Central memory CD8-positive, alpha-beta T cell (primary cell): ENCODE results near the gene BDH2.

ENCODE experiments used
- ATAC-seq: fragments of 150-1000 bp; cut with Tn5 transposase; replicated peaks from 2 replicates; pipeline ENCODE4 v1.10.0; 2022; ENCODE audit warnings: mild to moderate bottlenecking, moderate FRiP score, moderate number of reproducible peaks; ENCODE audit not compliant: poor library complexity, severe bottlenecking; ENCODE audit errors: extremely low read depth
- DNase-seq, 2 donors: peaks; one replicate each; pipeline ENCODE4 v3.0.0; 2021; ENCODE audit warnings: low spot score in 2 of 2
- H3K27ac Mint-ChIP-seq: one replicate; pipeline ENCODE4 v1.8.0; 2022; ENCODE audit warnings: low read depth, mild to moderate bottlenecking, moderate library complexity, mixed read lengths
- H3K27me3 Mint-ChIP-seq: one replicate; pipeline ENCODE4 v1.8.0; 2022; ENCODE audit warnings: mixed read lengths
- H3K36me3 Mint-ChIP-seq: one replicate; pipeline ENCODE4 v1.8.0; 2022; ENCODE audit warnings: mild to moderate bottlenecking, moderate library complexity, mixed read lengths; ENCODE audit not compliant: insufficient read depth
- H3K4me1 Mint-ChIP-seq: one replicate; pipeline ENCODE4 v1.8.0; 2022; ENCODE audit warnings: mixed read lengths
- H3K4me3 Mint-ChIP-seq: one replicate; pipeline ENCODE4 v1.8.0; 2022; ENCODE audit warnings: mild to moderate bottlenecking, moderate library complexity, mixed read lengths
- H3K9me3 Mint-ChIP-seq: one replicate; pipeline ENCODE4 v1.8.0; 2022; ENCODE audit warnings: mixed read lengths

BDH2 gene

DNA sequence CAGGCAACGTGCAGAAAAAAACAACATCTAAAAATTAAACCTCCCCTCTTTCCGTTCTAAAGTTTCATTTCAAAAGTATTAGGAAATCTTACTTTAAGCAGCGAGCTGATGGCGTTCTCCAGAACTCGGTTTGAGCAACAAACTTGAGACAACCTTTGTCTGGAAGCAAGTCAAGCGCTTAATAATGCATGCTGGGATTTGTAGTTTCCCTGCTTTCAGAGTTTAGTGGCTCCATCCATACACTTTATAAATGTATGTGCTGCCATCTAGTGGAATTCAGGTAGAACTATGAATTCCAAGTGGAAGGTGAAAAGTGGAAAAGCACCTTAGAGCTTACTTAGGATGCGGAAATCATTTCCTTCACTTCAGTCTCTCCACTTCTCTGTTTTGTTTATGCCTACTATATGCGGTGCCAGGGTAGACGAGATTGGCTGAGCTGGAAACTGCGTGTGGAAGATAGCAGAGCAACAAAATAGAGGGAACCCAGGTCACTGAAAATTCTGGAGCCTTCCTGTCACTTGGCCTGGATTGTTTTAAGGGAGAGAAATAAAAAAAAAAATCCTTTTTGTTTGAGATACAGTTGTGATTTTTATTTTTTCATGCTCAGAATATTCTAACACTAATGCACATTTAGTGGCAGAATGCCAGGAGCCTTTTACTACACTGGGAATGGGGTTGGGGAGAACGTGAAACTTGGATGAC lies at the start of gene BDH2:
Gene BDH2 (minus strand): TSS at position 144 of the 702 bp plus-strand sequence. CDS start 3,580 bp downstream, outside the sequence.
- Mint-ChIP-seq H3K4me3 (peak within 1 kb of the TSS; percentile 88), H3K27me3 (no peaks in the 10 kb centered on the region), H3K27ac (peak within 1 kb of the TSS; percentile 88), H3K9me3 (no peaks in the 10 kb centered on the region), H3K36me3 (peaks cover 2% of the 10 kb centered on the region), H3K4me1 (peaks cover 29% of the 10 kb centered on the region)
- DNase-seq (peak in 1 of 2 donors; percentile 45), ATAC-seq (peak; percentile 99)

DNA sequence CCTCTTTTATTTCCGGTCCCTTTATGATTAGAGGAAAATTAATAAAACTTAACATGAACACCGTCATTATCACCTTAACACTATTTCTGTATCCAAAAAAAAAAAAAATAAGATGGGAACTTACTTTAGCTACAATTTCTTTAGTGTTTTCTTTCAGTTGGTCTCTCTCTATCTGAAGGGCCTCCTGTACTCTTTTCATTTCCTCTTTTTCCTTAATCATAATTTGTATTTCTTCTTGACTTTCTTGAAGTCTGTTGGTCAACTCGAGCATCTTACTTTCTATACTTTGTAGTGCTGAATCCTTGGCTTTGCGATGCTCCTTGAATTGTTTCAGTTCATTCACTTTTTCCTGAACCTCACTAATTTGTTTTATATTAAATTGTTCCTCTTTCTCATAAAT lies 45.3 kb upstream of the BDH2 start:
- Mint-ChIP-seq H3K9me3 (no peaks in the 10 kb centered on the region), H3K4me1 (no peaks in the 10 kb centered on the region), H3K36me3 (peaks cover 2% of the 10 kb centered on the region), H3K4me3 (no peak overlapping the region), H3K27me3 (no peaks in the 10 kb centered on the region), H3K27ac (no peak overlapping the region)
- ATAC-seq (no peak), DNase-seq (no peak)

DNA sequence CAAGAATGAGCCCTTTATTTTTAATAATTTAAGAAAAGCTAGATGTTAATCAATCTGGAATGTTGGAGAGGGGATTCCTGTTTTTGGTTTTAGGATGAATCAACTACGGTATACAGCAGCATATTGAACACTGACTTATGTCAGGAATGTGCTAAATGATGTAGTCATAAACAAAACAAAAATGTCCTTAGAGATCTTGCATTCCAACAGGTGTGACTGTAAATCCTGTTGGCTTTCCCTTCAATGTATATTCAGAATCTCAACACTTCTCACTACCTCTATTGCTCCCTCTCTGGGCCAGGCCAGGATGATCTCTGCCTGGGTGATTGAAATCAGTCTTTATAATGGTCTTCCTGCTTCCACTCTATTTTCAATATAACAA lies 37.8 kb upstream of the BDH2 start:
- no peaks in the 10 kb centered on the region for H3K9me3 Mint-ChIP-seq
- no peaks in the 10 kb centered on the region for H3K36me3 Mint-ChIP-seq
- ATAC-seq (no peak), DNase-seq (no peak)
- no peak overlapping the region for H3K27ac Mint-ChIP-seq
- no peaks in the 10 kb centered on the region for H3K27me3 Mint-ChIP-seq
- no peak overlapping the region for H3K4me3 Mint-ChIP-seq
- no peaks in the 10 kb centered on the region for H3K4me1 Mint-ChIP-seq

DNA sequence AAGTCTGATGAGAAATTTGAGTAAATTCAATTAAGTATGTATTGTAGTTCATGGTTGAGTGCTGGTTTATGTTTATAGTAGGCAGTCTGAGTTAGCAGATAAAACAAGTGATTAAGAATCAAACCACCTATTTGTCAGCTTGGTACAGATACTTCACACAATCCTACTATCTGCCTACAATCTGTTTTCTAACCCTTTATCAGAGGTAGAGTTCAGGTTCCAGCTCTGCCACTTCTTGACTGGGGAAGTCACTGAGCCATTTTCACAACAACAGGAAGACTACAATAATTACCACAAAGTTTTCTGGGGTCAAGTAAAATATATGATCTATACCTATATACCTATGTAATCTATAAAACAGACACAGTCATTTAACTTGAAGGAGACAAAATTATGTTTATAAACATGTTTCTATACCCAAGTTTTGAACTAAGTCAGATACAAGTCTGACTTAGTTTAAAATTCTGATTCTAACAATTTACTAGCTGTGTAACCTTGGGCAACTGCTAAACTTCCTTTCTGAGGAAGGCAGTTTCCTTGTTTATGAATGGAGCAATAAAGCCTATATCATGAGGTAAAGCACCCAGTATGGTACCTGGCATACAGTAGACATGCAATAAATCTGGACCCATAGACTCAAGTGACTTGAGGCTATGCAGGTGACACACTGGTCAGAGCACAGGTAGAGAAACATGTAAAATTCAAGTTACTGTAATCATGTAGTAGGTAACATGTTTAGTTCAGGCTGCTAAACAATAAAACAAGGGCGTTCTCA lies 37.2 kb upstream of the BDH2 start:
- Mint-ChIP-seq H3K4me1 (no peaks in the 10 kb centered on the region), H3K27me3 (no peaks in the 10 kb centered on the region), H3K4me3 (no peak overlapping the region), H3K36me3 (no peaks in the 10 kb centered on the region), H3K27ac (no peak overlapping the region), H3K9me3 (no peaks in the 10 kb centered on the region)
- ATAC-seq (no peak), DNase-seq (no peak)

DNA sequence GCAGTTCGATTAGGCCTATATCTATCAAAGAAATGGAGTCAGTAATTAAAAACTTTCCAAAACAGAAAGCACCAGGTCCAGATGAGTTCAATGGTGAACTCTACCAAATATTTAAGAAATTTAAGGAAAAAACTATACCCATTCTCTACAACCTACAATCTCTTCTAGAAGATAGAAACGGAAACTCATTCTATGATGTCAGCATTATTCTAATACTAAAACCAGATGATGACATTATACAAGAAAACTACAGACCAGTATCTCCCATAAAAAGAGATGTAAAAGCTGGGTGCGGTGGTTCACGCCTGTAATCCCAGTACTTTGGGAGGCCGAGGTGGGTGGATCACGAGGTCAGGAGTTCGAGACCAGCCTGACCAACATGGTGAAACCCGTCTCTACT lies 29.5 kb upstream of the BDH2 start:
- Mint-ChIP-seq H3K9me3 (peaks cover 6% of the 10 kb centered on the region), H3K4me3 (no peak overlapping the region), H3K27ac (no peak overlapping the region), H3K27me3 (no peaks in the 10 kb centered on the region), H3K36me3 (peaks cover 4% of the 10 kb centered on the region), H3K4me1 (no peaks in the 10 kb centered on the region)
- ATAC-seq (no peak), DNase-seq (no peak)

DNA sequence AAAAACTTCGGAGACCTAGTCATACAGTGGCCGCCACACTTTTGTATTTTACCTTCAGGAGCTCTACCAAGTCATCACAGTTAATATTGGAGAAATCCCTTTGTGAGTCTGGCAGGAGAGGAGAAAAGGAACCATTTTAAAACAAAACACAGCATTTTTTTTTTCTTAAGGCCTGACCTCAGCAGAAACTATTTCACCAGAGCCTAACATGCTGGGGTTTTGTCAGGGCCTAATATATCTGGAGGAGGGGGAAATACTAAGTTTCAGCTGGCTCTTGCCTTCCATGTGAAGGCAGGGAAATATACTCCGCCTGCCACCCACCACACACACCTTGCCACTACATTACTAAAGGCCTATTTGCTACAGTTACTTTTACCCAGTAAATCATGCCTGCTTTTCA lies 26.5 kb upstream of the BDH2 start:
- no peaks in the 10 kb centered on the region for H3K27me3 Mint-ChIP-seq
- ATAC-seq (no peak), DNase-seq (no peak)
- no peak overlapping the region for H3K4me3 Mint-ChIP-seq
- H3K27ac Mint-ChIP-seq = no peak overlapping the region
- no peaks in the 10 kb centered on the region for H3K4me1 Mint-ChIP-seq
- H3K36me3 Mint-ChIP-seq = peaks cover 3% of the 10 kb centered on the region
- peaks cover 6% of the 10 kb centered on the region for H3K9me3 Mint-ChIP-seq

DNA sequence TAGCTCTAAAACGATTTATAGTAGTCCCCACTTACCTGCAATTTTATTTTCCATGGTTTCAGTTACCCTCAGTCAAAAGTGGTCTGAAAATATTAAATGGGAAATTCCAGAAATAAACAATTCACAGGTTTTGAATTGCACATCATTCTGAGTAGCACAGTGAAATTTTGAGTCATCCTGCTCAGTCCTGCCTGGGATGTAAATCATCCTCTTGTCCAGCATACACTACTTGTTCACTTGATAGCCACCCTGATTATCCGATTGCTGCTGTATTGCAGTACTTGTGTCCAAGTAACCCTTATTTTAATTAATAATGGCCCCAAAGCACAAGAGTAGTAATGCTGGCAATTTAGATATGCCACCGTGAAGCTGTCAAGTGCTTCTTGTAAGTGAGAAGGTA lies 23.5 kb upstream of the BDH2 start:
- DNase-seq = no peak
- H3K27me3 Mint-ChIP-seq = no peaks in the 10 kb centered on the region
- no peak for ATAC-seq
- no peaks in the 10 kb centered on the region for H3K36me3 Mint-ChIP-seq
- no peak overlapping the region for H3K4me3 Mint-ChIP-seq
- H3K9me3 Mint-ChIP-seq = peaks cover 6% of the 10 kb centered on the region
- H3K4me1 Mint-ChIP-seq = no peaks in the 10 kb centered on the region
- no peak overlapping the region for H3K27ac Mint-ChIP-seq

DNA sequence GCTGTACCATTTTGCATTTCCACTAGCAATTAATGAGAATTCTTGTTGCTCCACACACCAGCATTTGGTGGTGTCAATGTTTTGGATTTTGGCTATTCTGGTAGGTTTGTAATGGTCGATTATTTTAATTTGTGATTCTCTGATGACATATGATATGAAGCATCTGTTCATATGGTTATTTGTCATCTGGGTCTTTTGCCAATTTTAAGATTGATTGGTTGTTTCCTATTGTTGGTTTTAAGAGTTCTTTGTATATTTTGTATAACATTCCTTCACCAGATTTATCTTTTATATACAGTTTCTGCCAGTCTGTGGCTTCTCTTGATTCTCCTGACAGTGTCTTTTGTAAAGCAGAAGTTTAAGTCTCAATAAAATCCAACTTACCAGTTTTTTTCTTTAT lies 18.5 kb upstream of the BDH2 start:
- Mint-ChIP-seq H3K36me3 (no peaks in the 10 kb centered on the region), H3K27me3 (no peaks in the 10 kb centered on the region), H3K4me3 (no peak overlapping the region), H3K27ac (no peak overlapping the region), H3K4me1 (no peaks in the 10 kb centered on the region), H3K9me3 (no peaks in the 10 kb centered on the region)
- DNase-seq (no peak), ATAC-seq (no peak)

DNA sequence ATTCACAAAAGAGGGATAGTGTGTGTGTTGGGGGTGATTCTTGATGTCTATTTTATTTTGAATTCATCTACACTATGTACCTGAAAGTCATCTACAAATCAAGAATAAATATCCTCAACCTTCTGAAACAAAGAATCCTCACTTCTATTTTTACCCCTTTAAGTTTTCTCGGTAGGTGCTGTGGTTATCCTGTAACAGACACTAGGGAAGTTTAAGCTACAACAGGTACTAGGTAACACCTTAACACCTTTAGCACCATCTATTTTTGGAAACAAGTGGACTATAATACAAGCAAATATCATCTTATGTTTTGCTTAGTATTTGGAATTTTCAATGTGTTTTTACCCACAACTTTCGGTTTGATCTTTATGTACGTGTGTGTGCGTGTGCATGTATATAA lies 12.0 kb upstream of the BDH2 start:
- Mint-ChIP-seq H3K27ac (no peak overlapping the region), H3K9me3 (no peaks in the 10 kb centered on the region), H3K36me3 (no peaks in the 10 kb centered on the region), H3K4me1 (no peaks in the 10 kb centered on the region), H3K4me3 (no peak overlapping the region), H3K27me3 (no peaks in the 10 kb centered on the region)
- ATAC-seq (no peak), DNase-seq (no peak)

DNA sequence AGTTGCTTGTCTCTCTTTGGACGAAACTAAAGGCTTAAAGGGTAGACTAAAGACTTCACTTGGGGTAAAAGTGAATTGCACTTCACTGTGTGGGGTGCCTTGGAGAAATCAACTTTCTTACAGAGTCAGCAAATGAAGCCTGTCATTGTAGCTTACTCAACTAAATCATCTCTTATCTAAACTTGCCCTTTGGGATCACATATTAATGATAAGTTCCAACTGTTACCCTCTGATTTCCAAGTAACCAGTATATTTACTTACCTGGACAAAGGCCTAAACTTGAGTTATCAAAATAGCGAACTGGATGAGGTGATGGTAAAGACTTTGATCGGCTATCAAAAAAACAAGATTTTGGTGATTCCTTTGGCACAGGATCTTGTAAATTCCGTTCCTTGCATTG lies 8.9 kb upstream of the BDH2 start:
- ATAC-seq (no peak), DNase-seq (no peak)
- Mint-ChIP-seq H3K4me1 (no peaks in the 10 kb centered on the region), H3K36me3 (no peaks in the 10 kb centered on the region), H3K27me3 (no peaks in the 10 kb centered on the region), H3K9me3 (no peaks in the 10 kb centered on the region), H3K27ac (no peak overlapping the region), H3K4me3 (no peak overlapping the region)

DNA sequence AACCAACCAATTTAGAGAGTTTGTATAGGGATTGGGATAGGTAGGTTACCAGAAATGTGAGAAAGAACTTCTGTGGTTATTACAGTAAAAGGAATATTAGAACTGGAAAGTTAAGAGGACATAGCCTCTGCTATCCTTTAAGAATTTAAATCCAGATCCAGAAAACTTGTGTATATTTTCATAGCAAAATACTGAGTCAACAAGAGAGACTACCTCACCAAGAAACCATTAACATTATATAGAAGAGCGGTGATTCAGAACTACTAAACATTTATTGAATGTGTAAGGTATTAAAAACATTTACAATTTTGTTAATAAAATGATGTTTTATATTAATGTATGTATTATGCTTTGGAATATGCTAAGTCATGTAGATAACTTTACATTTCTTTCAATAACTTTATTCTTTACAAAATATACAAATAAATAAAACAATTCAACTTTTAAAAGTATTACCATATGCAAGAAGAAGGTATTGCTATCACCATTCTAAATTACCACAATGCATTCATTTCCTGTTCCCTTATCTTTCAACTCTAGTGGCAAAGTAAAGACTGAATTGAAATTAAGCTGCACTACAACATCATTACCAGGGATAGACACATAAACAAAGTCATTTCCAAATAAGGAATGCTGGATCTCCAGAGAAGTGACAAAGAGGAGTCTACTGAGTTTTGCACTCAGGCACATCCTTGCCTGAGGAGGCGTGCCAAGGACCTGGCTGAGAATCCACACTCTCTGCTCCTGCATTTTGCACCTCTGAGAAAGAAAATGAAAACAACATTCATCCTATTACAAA lies 6.1 kb upstream of the BDH2 start:
- Mint-ChIP-seq H3K9me3 (no peaks in the 10 kb centered on the region), H3K4me3 (no peak overlapping the region), H3K27me3 (no peaks in the 10 kb centered on the region), H3K4me1 (no peaks in the 10 kb centered on the region), H3K36me3 (no peaks in the 10 kb centered on the region), H3K27ac (no peak overlapping the region)
- DNase-seq (no peak), ATAC-seq (no peak)

DNA sequence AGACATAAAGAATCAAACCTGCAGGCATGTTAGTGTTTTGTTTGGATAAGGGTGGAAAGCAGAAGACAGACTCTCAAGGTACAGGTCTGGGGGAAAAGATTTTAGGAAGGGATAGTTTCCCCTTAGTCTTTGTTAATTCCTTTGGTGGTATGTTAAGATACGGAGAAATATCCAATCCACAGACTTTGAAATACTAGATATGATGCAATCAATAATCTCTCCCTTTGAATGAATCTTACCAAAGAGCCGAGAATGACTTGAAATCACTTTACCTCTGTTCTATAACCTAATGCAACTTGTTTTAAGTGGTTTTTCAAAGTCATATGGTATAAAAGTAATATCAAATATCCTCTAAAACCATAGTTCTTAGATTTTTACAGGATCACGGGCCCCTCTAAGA lies 5.3 kb upstream of the BDH2 start:
- H3K36me3 Mint-ChIP-seq = no peaks in the 10 kb centered on the region
- DNase-seq (no peak), ATAC-seq (no peak)
- no peak overlapping the region for H3K4me3 Mint-ChIP-seq
- H3K27ac Mint-ChIP-seq = no peak overlapping the region
- no peaks in the 10 kb centered on the region for H3K27me3 Mint-ChIP-seq
- H3K4me1 Mint-ChIP-seq = no peaks in the 10 kb centered on the region
- H3K9me3 Mint-ChIP-seq = no peaks in the 10 kb centered on the region

DNA sequence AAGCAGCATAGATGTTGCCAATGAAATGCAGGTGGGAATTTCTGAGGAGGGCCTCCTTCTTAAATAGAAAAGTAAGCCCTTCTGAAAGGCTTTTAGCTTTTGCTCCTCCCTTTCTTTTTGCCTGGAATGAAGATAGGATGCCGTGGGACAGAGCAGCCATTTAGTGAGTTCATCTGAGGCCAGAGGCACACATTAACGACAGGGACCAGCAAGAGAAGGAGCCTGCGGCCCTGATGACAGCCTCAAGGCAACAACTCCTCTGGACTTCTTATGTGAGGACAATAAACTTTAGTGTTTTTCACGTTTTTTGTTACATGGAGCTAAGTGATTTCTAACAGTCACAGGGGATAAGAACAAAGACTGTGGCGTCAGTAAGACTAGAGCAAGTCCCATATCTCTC lies 1.1 kb upstream of the BDH2 start:
- H3K4me1 Mint-ChIP-seq = peaks cover 29% of the 10 kb centered on the region
- H3K4me3 Mint-ChIP-seq = no peak overlapping the region
- DNase-seq = no peak
- H3K36me3 Mint-ChIP-seq = peaks cover 2% of the 10 kb centered on the region
- no peak for ATAC-seq
- no peaks in the 10 kb centered on the region for H3K27me3 Mint-ChIP-seq
- no peak overlapping the region for H3K27ac Mint-ChIP-seq
- no peaks in the 10 kb centered on the region for H3K9me3 Mint-ChIP-seq
